GM19351 (cell line): Measurements from ENCODE around the gene SUMO3.
A peak's percentile ranks its signal among the peaks of the same experiment; 100 is the strongest.

Experiments used
- ATAC-seq: cut with Tn5 transposase; IDR thresholded peaks from one replicate; pipeline ENCODE4 v1.9.1; 2021; ENCODE audit warnings: mild to moderate bottlenecking, moderate library complexity; ENCODE audit not compliant: unreplicated experiment

Gene SUMO3

GRCh38 chr21:44817914-44818639 is at the start of gene SUMO3:
TSS of gene SUMO3 (minus strand) at chr21:44818062. CDS start at chr21:44817968, 94 bp downstream.
- peak; percentile 61 for ATAC-seq

GRCh38 chr21:44867464-44867863 is 49.6 kb upstream of the SUMO3 start:
- ATAC-seq: no peak

- ATAC-seq: no peak
These were observed 48.9 kb upstream of the SUMO3 start for GRCh38 chr21:44866780-44867179.

- no peak for ATAC-seq
These were observed 47.9 kb upstream of the SUMO3 start for GRCh38 chr21:44865561-44866280.

GRCh38 chr21:44862869-44863685 is 45.2 kb upstream of the SUMO3 start:
- ATAC-seq: no peak

GRCh38 chr21:44858791-44859190 is 40.9 kb upstream of the SUMO3 start:
- no peak for ATAC-seq

- no peak for ATAC-seq
These were observed 40.4 kb upstream of the SUMO3 start for GRCh38 chr21:44858291-44858690.

GRCh38 chr21:44857127-44857892 is 39.4 kb upstream of the SUMO3 start:
- no peak for ATAC-seq

- no peak for ATAC-seq
These were observed 38.3 kb upstream of the SUMO3 start for GRCh38 chr21:44856131-44856530.

- no peak for ATAC-seq
These were observed 37.7 kb upstream of the SUMO3 start for GRCh38 chr21:44855572-44855971.

- no peak for ATAC-seq
These were observed 37.0 kb upstream of the SUMO3 start for GRCh38 chr21:44854664-44855446.

- no peak for ATAC-seq
These were observed 36.5 kb upstream of the SUMO3 start for GRCh38 chr21:44854391-44854663.

- no peak for ATAC-seq
These were observed 35.9 kb upstream of the SUMO3 start for GRCh38 chr21:44853601-44854390.

- no peak for ATAC-seq
These were observed 33.2 kb upstream of the SUMO3 start for GRCh38 chr21:44850905-44851657.

GRCh38 chr21:44850208-44850800 is 32.4 kb upstream of the SUMO3 start:
- no peak for ATAC-seq

GRCh38 chr21:44849616-44850130 is 31.8 kb upstream of the SUMO3 start:
- ATAC-seq: no peak

- no peak for ATAC-seq
These were observed 31.1 kb upstream of the SUMO3 start for GRCh38 chr21:44848821-44849521.
